ENCODE measurements around the gene GTF2H4. TPM values are rescaled to one million over a fixed set of nuclear protein-coding genes. Genes with fewer than 3 reads are reported as not detected.

Gene GTF2H4
- total and polyA plus RNA-seq, 8 donors: 29.5 to 59.5 (median 49.6) TPM

- peak within 1 kb of the TSS; percentile 60 for H3K4me3 ChIP-seq
- H3K9me3 ChIP-seq: no peaks in the 10 kb centered on the region
- ATAC-seq (peak; percentile 55), DNase-seq (peak; percentile 75 to 90 (median 85))
- intact Hi-C loops (cut with DNase I): no loop called here
- peaks cover 0 to 50% of the 10 kb centered on the region in 2 donors for H3K27me3 ChIP-seq
- H3K27ac ChIP-seq: peak within 1 kb of the TSS; percentile 71 to 77
- H3K36me3 ChIP-seq: peaks cover 0 to 2% of the 10 kb centered on the region in 2 donors
- TF ChIP-seq CTCF (IDR thresholded peaks at IDR 0.05): no peak
- H3K4me1 ChIP-seq: peaks cover 29 to 36% of the 10 kb centered on the region in 2 donors
Observed at GRCh38 chr6:30883685-30884520, 24.1 kb upstream of the GTF2H4 start, which contains the start of gene DDR1. DDR1 (plus strand) TSS chr6:30884519; CDS start chr6:30888730, 4,211 bp downstream.

- no peak for TF ChIP-seq CTCF (IDR thresholded peaks at IDR 0.05)
- Histone ChIP-seq H3K9me3 (no peaks in the 10 kb centered on the region), H3K4me3 (peak overlapping the region; percentile 60), H3K36me3 (peaks cover 0 to 9% of the 10 kb centered on the region in 2 donors), H3K27me3 (peaks cover 0 to 50% of the 10 kb centered on the region in 2 donors), H3K27ac (peak overlapping the region; percentile 71 to 75), H3K4me1 (peaks cover 29 to 36% of the 10 kb centered on the region in 2 donors)
- intact Hi-C loops (cut with DNase I): no loop called here
- DNase-seq: peak in 1 of 4 donors; percentile 47
- ATAC-seq: peak; percentile 26
Observed at GRCh38 chr6:30884521-30885480, 23.2 kb upstream of the GTF2H4 start.

DNA sequence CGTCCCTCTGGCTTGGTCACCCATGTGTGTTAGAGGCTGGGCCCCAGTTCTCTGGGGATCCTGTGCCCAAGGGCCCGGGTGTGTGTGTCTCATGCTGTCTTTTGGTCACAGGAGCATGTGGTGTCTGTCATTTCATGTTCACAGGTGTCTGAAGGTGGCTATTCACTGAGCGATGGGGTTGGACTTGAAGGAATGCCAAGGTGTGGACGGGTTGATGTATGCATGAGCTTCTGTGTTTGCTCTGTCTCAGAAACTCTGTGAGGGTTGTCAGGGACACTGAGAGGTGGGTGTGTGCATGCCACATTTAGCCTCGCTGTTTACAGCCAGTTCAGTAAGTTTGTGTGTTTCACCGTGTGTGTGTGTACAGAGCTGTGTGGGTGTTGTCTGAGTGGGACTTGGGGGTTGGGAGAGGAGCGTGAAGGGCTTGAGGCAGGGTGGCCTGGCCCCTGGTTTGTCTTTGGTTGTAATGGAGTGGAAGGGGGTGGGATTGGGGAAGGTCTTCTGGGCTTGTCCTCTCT, 22.5 kb upstream of the GTF2H4 start:
- H3K4me1 ChIP-seq: peaks cover 29 to 36% of the 10 kb centered on the region in 2 donors
- peaks cover 0 to 16% of the 10 kb centered on the region in 2 donors for H3K36me3 ChIP-seq
- H3K27ac ChIP-seq: peak overlapping the region; percentile 71 to 75
- H3K9me3 ChIP-seq: no peaks in the 10 kb centered on the region
- H3K4me3 ChIP-seq: peak overlapping the region; percentile 60
- no peak for TF ChIP-seq CTCF (IDR thresholded peaks at IDR 0.05)
- H3K27me3 ChIP-seq: peaks cover 0 to 50% of the 10 kb centered on the region in 2 donors
- peak in 1 of 4 donors; percentile 58 for DNase-seq
- peak; percentile 63 for ATAC-seq
- intact Hi-C loops (cut with DNase I): no loop called here

GRCh38 chr6:30885999-30886896, 21.8 kb upstream of the GTF2H4 start:
- intact Hi-C loops (cut with DNase I): no loop called here
- H3K27ac ChIP-seq: peak overlapping the region; percentile 0 to 27
- peak; percentile 28 for ATAC-seq
- H3K4me3 ChIP-seq: peak overlapping the region; percentile 6 to 60
- H3K4me1 ChIP-seq: peaks cover 29 to 36% of the 10 kb centered on the region in 2 donors
- H3K9me3 ChIP-seq: no peaks in the 10 kb centered on the region
- peaks cover 0 to 18% of the 10 kb centered on the region in 2 donors for H3K36me3 ChIP-seq
- peak in 1 of 4 donors; percentile 53 for DNase-seq
- no peak for TF ChIP-seq CTCF (IDR thresholded peaks at IDR 0.05)
- H3K27me3 ChIP-seq: peaks cover 0 to 50% of the 10 kb centered on the region in 2 donors
